GM19328 (cell line): ENCODE data around the gene SEPTIN2.
"Not testable (repeated sequence)": the region's sequence is repeated elsewhere in the genome, so short reads cannot be mapped to it uniquely, and the experiment has no call there.

Source experiments
- ATAC-seq: cut with Tn5 transposase; IDR thresholded peaks from one replicate; pipeline ENCODE4 v1.9.1; 2021; ENCODE audit warnings: mild to moderate bottlenecking, moderate library complexity; ENCODE audit not compliant: unreplicated experiment

The SEPTIN2 gene

GRCh38 chr2:241315879-241316631 is at the start of gene SEPTIN2:
TSS of gene SEPTIN2 (plus strand) at chr2:241315925. CDS start at chr2:241324233, 8,308 bp downstream.
- peak; percentile 40 for ATAC-seq

- no peak for ATAC-seq
Measured at GRCh38 chr2:241267249-241268067, 48.3 kb upstream of the SEPTIN2 start.

- no peak for ATAC-seq
Measured at GRCh38 chr2:241268306-241268705, 47.4 kb upstream of the SEPTIN2 start.

GRCh38 chr2:241268716-241269445 is 46.8 kb upstream of the SEPTIN2 start:
- ATAC-seq: no peak

GRCh38 chr2:241269707-241270520 is 45.8 kb upstream of the SEPTIN2 start:
- no peak for ATAC-seq

- ATAC-seq: no peak
Measured at GRCh38 chr2:241270531-241270930, 45.2 kb upstream of the SEPTIN2 start.

GRCh38 chr2:241271706-241272302 is 43.9 kb upstream of the SEPTIN2 start:
- ATAC-seq: peak; percentile 26

- ATAC-seq: peak; percentile 47
Measured at GRCh38 chr2:241272303-241273209, 43.2 kb upstream of the SEPTIN2 start.

GRCh38 chr2:241273210-241274020 is 42.3 kb upstream of the SEPTIN2 start:
- ATAC-seq: no peak

GRCh38 chr2:241274127-241274526 is 41.6 kb upstream of the SEPTIN2 start:
- no peak for ATAC-seq

GRCh38 chr2:241275504-241275903 is 40.2 kb upstream of the SEPTIN2 start:
- no peak for ATAC-seq

GRCh38 chr2:241275910-241276309 is 39.8 kb upstream of the SEPTIN2 start:
- no peak for ATAC-seq

- ATAC-seq: not testable (repeated sequence)
Measured at GRCh38 chr2:241278306-241278705, 37.4 kb upstream of the SEPTIN2 start.

GRCh38 chr2:241279413-241279812 is 36.3 kb upstream of the SEPTIN2 start:
- no peak for ATAC-seq

- ATAC-seq: no peak
Measured at GRCh38 chr2:241279828-241280227, 35.9 kb upstream of the SEPTIN2 start.

GRCh38 chr2:241280291-241280690 is 35.4 kb upstream of the SEPTIN2 start:
- no peak for ATAC-seq

- no peak for ATAC-seq
Measured at GRCh38 chr2:241282555-241282954, 33.2 kb upstream of the SEPTIN2 start.

GRCh38 chr2:241285596-241285995 is 30.1 kb upstream of the SEPTIN2 start:
- no peak for ATAC-seq
